GM18505 (cell line): ENCODE results near the gene PCBD2.
"Not testable (repeated sequence)": the region's sequence is repeated elsewhere in the genome, so short reads cannot be mapped to it uniquely, and the experiment has no call there.

ENCODE experiments used
- ATAC-seq: cut with Tn5 transposase; IDR thresholded peaks from one replicate; pipeline ENCODE4 v1.9.1; 2021; ENCODE audit not compliant: unreplicated experiment
- POLR2A ChIP-seq: IDR thresholded peaks from 4 replicates; pipeline ENCODE4 v1.6.1; 2011; ENCODE audit warnings: borderline replicate concordance; ENCODE audit not compliant: insufficient read depth, insufficient read length; ENCODE audit errors: extremely low read depth

PCBD2 gene

GRCh38 chr5:134992148-134992547, 87.2 kb downstream of the PCBD2 start:
- TF ChIP-seq POLR2A = no peak
- ATAC-seq = no peak

- no peak for TF ChIP-seq POLR2A
- no peak for ATAC-seq
Measured at GRCh38 chr5:134993161-134993560, 88.2 kb downstream of the PCBD2 start.

- no peak for ATAC-seq
- TF ChIP-seq POLR2A = no peak
Measured at GRCh38 chr5:134994560-134995156, 89.7 kb downstream of the PCBD2 start.

GRCh38 chr5:134995850-134996402, 91.0 kb downstream of the PCBD2 start:
- TF ChIP-seq POLR2A = no peak
- no peak for ATAC-seq

- ATAC-seq = no peak
- no peak for TF ChIP-seq POLR2A
Measured at GRCh38 chr5:134997015-134997414, 92.1 kb downstream of the PCBD2 start.

- not testable (repeated sequence) for ATAC-seq
Measured at GRCh38 chr5:134998068-134998467, 93.1 kb downstream of the PCBD2 start.

- no peak for ATAC-seq
- no peak for TF ChIP-seq POLR2A
Measured at GRCh38 chr5:135004376-135004775, 99.4 kb downstream of the PCBD2 start.

- no peak for TF ChIP-seq POLR2A
- no peak for ATAC-seq
Measured at GRCh38 chr5:135005076-135005475, 100.1 kb downstream of the PCBD2 start.

- no peak for ATAC-seq
- no peak for TF ChIP-seq POLR2A
Measured at GRCh38 chr5:135007305-135007704, 102.4 kb downstream of the PCBD2 start.

- no peak for ATAC-seq
- no peak for TF ChIP-seq POLR2A
Measured at GRCh38 chr5:135007749-135008363, 102.9 kb downstream of the PCBD2 start.

- no peak for TF ChIP-seq POLR2A
Measured at GRCh38 chr5:135008556-135008955, 103.6 kb downstream of the PCBD2 start.

GRCh38 chr5:135008981-135009735, 104.2 kb downstream of the PCBD2 start:
- ATAC-seq = no peak
- no peak for TF ChIP-seq POLR2A

More at GRCh38 chr5:135008556-135008955, 103.6 kb downstream of the PCBD2 start:
- no peak for ATAC-seq

GRCh38 chr5:135009736-135010501, 105.0 kb downstream of the PCBD2 start:
- no peak for ATAC-seq
- TF ChIP-seq POLR2A = no peak

GRCh38 chr5:135010502-135011354, 105.8 kb downstream of the PCBD2 start:
- ATAC-seq = no peak
- TF ChIP-seq POLR2A = no peak
